K562 (cell line): ENCODE measurements around the gene ANXA9. TPM values are rescaled to one million over a fixed set of nuclear protein-coding genes. Genes with fewer than 3 reads are reported as not detected.

Experiments
- ATAC-seq: fragments of 200-7000 bp; cut with Tn5 transposase; 3 replicates; pipeline ENCODE4 v1.9.1; 2020; ENCODE audit warnings: moderate library complexity
- BruUV-seq: library from RNA; stranded (reverse); fragments of 400-500 nt; replicated peaks from 2 replicates; lab custom pipeline; 2021; lab: Mats Ljungman, UMichigan
- CTCF ChIA-PET: fragments of 300-600 bp; formaldehyde crosslinking; extraction: SDS; loops from one replicate; lab custom pipeline; 2021; ENCODE audit warnings: low intra/inter-chr PET ratio; lab: Yijun Ruan, JAX
- POLR2A ChIA-PET: fragments of 300-600, 350-650 bp; sonication (Branson Sonifier 250); formaldehyde crosslinking; extraction: SDS; loops from one replicate; lab custom pipeline; 2021; ENCODE audit warnings: antibody characterized with exemption, inconsistent platforms; lab: Yijun Ruan, JAX
- DNase-seq, 4 experiments: peaks; one replicate each; pipeline versions ENCODE4 v3.0.0 to v3.0.0-alpha.2; 2011 to 2018; ENCODE audit warnings: low spot score in 3 of 4, mixed read lengths in 3 of 4; ENCODE audit errors: extremely low read depth in 1 of 4
- FAIRE-seq: peaks from 2 replicates; lab custom pipeline; 2011; peaks lifted over from hg19 to GRCh38; lab: Jason Lieb, UNC
- H2AFZ ChIP-seq: 2 replicates; pipeline ENCODE4 v1.6.0; 2011; ENCODE audit warnings: low read depth, low read length, control low read depth, inconsistent platforms
- H3K27ac ChIP-seq: fragments of 200-600 bp; 3 replicates; pipeline ENCODE4 v1.8.0; 2011; ENCODE audit warnings: low read depth, mild to moderate bottlenecking, control low read depth, inconsistent platforms, low read length, moderate library complexity, mixed read lengths; ENCODE audit errors: extremely low read depth
- H3K27me3 ChIP-seq, 2 experiments: fragments of 300-600 bp in 1 of 2; 2 replicates in 1 of 2; 3 replicates in 1 of 2; pipeline versions ENCODE4 v1.6.0 to v1.8.0; 2011; ENCODE audit warnings: inconsistent platforms in 2 of 2, low read length in 2 of 2, mild to moderate bottlenecking in 1 of 2, mixed read lengths in 1 of 2, moderate library complexity in 1 of 2; ENCODE audit not compliant: control insufficient read depth in 2 of 2, insufficient read depth in 2 of 2
- H3K36me3 ChIP-seq: fragments of 300-600 bp; 3 replicates; pipeline ENCODE4 v1.8.0; 2011; ENCODE audit warnings: mild to moderate bottlenecking, low read length, inconsistent platforms; ENCODE audit not compliant: control insufficient read depth, insufficient read depth
- H3K4me1 ChIP-seq, 2 experiments: fragments of 200-600 bp in 1 of 2; replicated peaks in 1 of 2; 2 replicates in 1 of 2; 3 replicates in 1 of 2; pipeline versions ENCODE4 v1.5.1 to v1.8.0; 2011; ENCODE audit warnings: inconsistent platforms in 2 of 2, low read length in 2 of 2, mild to moderate bottlenecking in 1 of 2, mixed read lengths in 1 of 2, moderate library complexity in 1 of 2; ENCODE audit not compliant: control insufficient read depth in 2 of 2, insufficient read depth in 2 of 2
- H3K4me2 ChIP-seq: 2 replicates; pipeline ENCODE4 v1.6.1; 2011; ENCODE audit warnings: low read length, control low read depth, inconsistent platforms, mixed read lengths; ENCODE audit not compliant: insufficient read depth
- H3K4me3 ChIP-seq: fragments of 200-600 bp; sonication (generic), shearing (Covaris generic); 2 replicates; pipeline ENCODE4 v1.5.1; 2016; ENCODE audit warnings: control low read depth, inconsistent platforms
- H3K79me2 ChIP-seq: fragments of 200-600 bp; 3 replicates; pipeline ENCODE4 v1.8.0; 2011; ENCODE audit warnings: low read length, inconsistent platforms; ENCODE audit not compliant: control insufficient read depth, insufficient read depth
- H3K9ac ChIP-seq, 2 experiments: 2 replicates each; pipeline versions ENCODE4 v1.6.0 to v1.6.1; 2011; ENCODE audit warnings: low read depth in 2 of 2, low read length in 2 of 2, control low read depth in 1 of 2, inconsistent platforms in 1 of 2, mild to moderate bottlenecking in 1 of 2, mixed read lengths in 1 of 2; ENCODE audit not compliant: insufficient read depth in 1 of 2
- H3K9me1 ChIP-seq: one replicate; pipeline ENCODE4 v1.6.0; 2011; ENCODE audit warnings: inconsistent platforms, mild to moderate bottlenecking, low read length, moderate library complexity; ENCODE audit not compliant: control insufficient read depth, insufficient read depth
- H3K9me3 ChIP-seq: replicated peaks from 2 replicates; pipeline ENCODE4 v1.5.1; 2011; ENCODE audit warnings: low read depth, low read length, inconsistent platforms; ENCODE audit not compliant: control insufficient read depth, insufficient read depth
- H4K20me1 ChIP-seq: replicated peaks from 2 replicates; pipeline ENCODE4 v1.6.1; 2011; ENCODE audit warnings: low read length, inconsistent platforms, mixed read lengths; ENCODE audit not compliant: control insufficient read depth, insufficient read depth
- GATAD2B ChIP-seq: fragments of 450-650 bp; IDR thresholded peaks from 2 replicates; pipeline ENCODE4 v1.6.1; 2017; ENCODE audit warnings: mild to moderate bottlenecking, borderline replicate concordance
- HCFC1 ChIP-seq: IDR thresholded peaks from 2 replicates; pipeline ENCODE4 v1.6.1; 2012; ENCODE audit warnings: low read depth, low read length, improper control_type of control experiment
- HNRNPUL1 ChIP-seq: fragments of 200-400 bp; formaldehyde crosslinking; IDR thresholded peaks from 2 replicates; pipeline ENCODE4 v1.6.1; 2017; ENCODE audit warnings: low read length
- KAT2B ChIP-seq: IDR thresholded peaks from one replicate; pipeline ENCODE4 v1.6.1; 2012; ENCODE audit warnings: low read depth, mild to moderate bottlenecking, control low read depth, inconsistent platforms, low read length, moderate library complexity
- MBD2 ChIP-seq: sonication (generic); IDR thresholded peaks from 2 replicates; pipeline ENCODE4 v1.6.1; 2016; ENCODE audit warnings: low read depth, borderline replicate concordance
- MEF2D ChIP-seq: conservative IDR thresholded peaks from 2 replicates; pipeline ENCODE4 v1.6.1; 2016; ENCODE audit warnings: low read depth, missing genetic modification characterization, missing compliant biosample characterization
- NBN ChIP-seq: fragments of 450-650 bp; IDR thresholded peaks from 2 replicates; pipeline ENCODE4 v1.6.1; 2016; ENCODE audit warnings: low read depth, mild to moderate bottlenecking
- NKRF ChIP-seq: fragments of 450-650 bp; IDR thresholded peaks from 2 replicates; pipeline ENCODE4 v1.6.1; 2016; ENCODE audit warnings: borderline replicate concordance
- PKNOX1 ChIP-seq: fragments of 450-650 bp; IDR thresholded peaks from 2 replicates; pipeline ENCODE4 v1.6.1; 2016
- PML ChIP-seq: IDR thresholded peaks from 2 replicates; pipeline ENCODE4 v1.6.1; 2012; ENCODE audit warnings: low read length, inconsistent platforms
- POLR3A ChIP-seq: IDR thresholded peaks from 2 replicates; pipeline ENCODE4 v1.6.1; 2011; ENCODE audit warnings: borderline replicate concordance, mild to moderate bottlenecking, moderate library complexity; ENCODE audit not compliant: insufficient read length, insufficient read depth; ENCODE audit errors: extremely low read depth
- SMAD2 ChIP-seq: fragments of 150-350 bp; IDR thresholded peaks from 2 replicates; pipeline ENCODE4 v1.6.1; 2014; ENCODE audit warnings: low read depth, mild to moderate bottlenecking, low read length
- U2AF1 ChIP-seq: fragments of 200-400 bp; formaldehyde crosslinking; optimal IDR thresholded peaks from 2 replicates; pipeline ENCODE3; 2017; ENCODE audit warnings: mild to moderate bottlenecking, low read depth, low read length, moderate library complexity
- ZNF134 ChIP-seq: fragments of 250-450 bp; sonication (Bioruptor Pico); conservative IDR thresholded peaks from 2 replicates; pipeline ENCODE4 v1.4.0; 2020
- ZNF551 ChIP-seq: fragments of 250-450 bp; sonication (Bioruptor Pico); IDR thresholded peaks from 2 replicates; pipeline ENCODE4 v1.5.0; 2021; ENCODE audit warnings: mild to moderate bottlenecking, moderate library complexity
- WGBS: fragments of 100-300 bp; shearing (Covaris generic); methylation state at CpG from one replicate; pipeline ENCODE4 v1.1.6; 2016; ENCODE audit warnings: low coverage, mixed read lengths; ENCODE audit not compliant: insufficient coverage; ENCODE audit errors: missing lambda C conversion rate; 5-methylcytosine and 5-hydroxymethylcytosine counted together
- in situ Hi-C: fragments of 300-500 bp; cut with MboI; formaldehyde crosslinking; loops from 4 replicates; pipeline ENCODE4 v1.15.0; 2018; ENCODE audit warnings: inconsistent platforms, mixed read lengths
- intact Hi-C: fragments of 100-400 bp; cut with micrococcal nuclease; formaldehyde crosslinking; loops from 2 replicates; pipeline ENCODE4 v1.14.2; 2022
- polyA plus RNA-seq, 8 experiments: library from polyadenylated mRNA; depleted of rRNA in 4 of 8; stranded (reverse) in 5 of 8; unstranded in 3 of 8; fragments of >200 nt; fragmentation: Nextera tagmentation in 2 of 8; fragmentation: Illumina TruSeq in 1 of 8; extraction: Ambion mirVana in 2 of 8; extraction: Trizol in 1 of 8; gene quantifications; 2 replicates each; pipeline versions ENCODE4 v1.2.1 to v1.2.3, GENCODE V29; 2011 to 2014; ENCODE audit warnings: inconsistent platforms in 1 of 8, missing spikeins in 1 of 8
- total RNA-seq, 7 experiments: library from RNA; depleted of rRNA in 6 of 7; stranded (reverse); fragments of >200 nt in 6 of 7; fragmentation: Illumina TruSeq in 2 of 7; extraction: Trizol in 2 of 7; gene quantifications; 2 replicates each; pipeline versions ENCODE4 v1.2.1 to v1.2.3, GENCODE V29; 2011 to 2021; ENCODE audit warnings: low replicate concordance in 1 of 7

ANXA9 gene
- total and polyA plus RNA-seq, 9 of the 15 experiments (the other 6 are each of a cell fraction or from before 2014, with no cell fraction given): 0.24 to 1.6 (median 0.57) TPM

- TF ChIP-seq NBN (peak; percentile 48; the same call in 1 of the 2 replicates), HNRNPUL1 (no peak), MBD2 (peak; percentile 69), MEF2D (tag) (0 out of 2 replicates have a peak, but pooled peaks have one; percentile 18), SMAD2 (no peak), ZNF134 (CRISPR knock-in tag) (peak; percentile 24; the same call in 1 of the 2 replicates), PML (peak; percentile 88)
Measured at GRCh38 chr1:150976879-150977694, 5.0 kb upstream of the ANXA9 start (continued).

- in situ Hi-C loops (no loop called here), intact Hi-C loops (loop anchor here (2.0 to 10.0 kb wide), 6 partner anchors 27 to 432 kb away; partner anchors contain the start of genes ADAMTSL4, ARNT, MINDY1 and SETDB1)
- Histone ChIP-seq H4K20me1 (no peaks in the 10 kb centered on the region), H3K36me3 (no peaks in the 10 kb centered on the region), H3K27me3 (no peaks in the 10 kb centered on the region), H3K4me1 (peaks cover 44 to 56% of the 10 kb centered on the region in 2 experiments), H2AFZ (peak overlapping the region; percentile 88), H3K27ac (peak overlapping the region; percentile 79), H3K4me3 (peak overlapping the region; percentile 7; the same call in 1 of the 2 replicates), H3K9ac (peak overlapping the region; percentile 66 to 86), H3K9me3 (no peaks in the 10 kb centered on the region), H3K79me2 (peaks cover 25% of the 10 kb centered on the region), H3K9me1 (no peaks in the 10 kb centered on the region), H3K4me2 (peak overlapping the region; percentile 66)
- no TSS peak for BruUV-seq
- ChIA-PET CTCF (interaction anchor here (0.6 to 1.6 kb wide), 5 partner anchors 14 to 176 kb away, joined by 3 to 12 read pairs (median 5); partner anchors contain the start of gene MINDY1), POLR2A (interaction anchor here (0.6 to 1.9 kb wide), 2 partner anchors 11 to 161 kb away, joined by 3 to 5 read pairs; no protein-coding TSS in a partner anchor)
- 13% methylated on average over 21 of the region's 23 CpGs for WGBS
- ATAC-seq (peak; percentile 57), FAIRE-seq (peak; percentile 93), DNase-seq (peak; percentile 78 to 95 (median 84))
- no peak for TF ChIP-seq U2AF1
- no peak for TF ChIP-seq ZNF551 (CRISPR knock-in tag)
- no peak for TF ChIP-seq POLR3A
- TF ChIP-seq NKRF: no peak
- peak; percentile 60 for TF ChIP-seq HCFC1
- TF ChIP-seq PKNOX1: 0 out of 2 replicates have a peak, but pooled peaks have one; percentile 8
- TF ChIP-seq KAT2B: peak; percentile 94
- peak; percentile 72; the same call in 1 of the 2 replicates for TF ChIP-seq GATAD2B
Measured at GRCh38 chr1:150979092-150980056, 2.7 kb upstream of the ANXA9 start.
